Lower leg skin (tissue), 4 donors: ENCODE data around the gene ARNT2. TPM values are rescaled to one million over a fixed set of nuclear protein-coding genes. Genes with fewer than 3 reads are reported as not detected.

Experiments used
- DNase-seq, 2 donors: peaks; one replicate each; pipeline ENCODE4 v3.0.0-alpha.2; 2019; ENCODE audit warnings: low spot score in 2 of 2
- H3K4me3 ChIP-seq: fragments of 200-600 bp; sonication (generic); 2 replicates; pipeline ENCODE4 v1.5.1; 2017; ENCODE audit warnings: mild to moderate bottlenecking, low read depth; ENCODE audit not compliant: poor library complexity, severe bottlenecking
- CTCF ChIP-seq, 3 donors: fragments of 450-650 bp; IDR thresholded peaks; one replicate each; pipeline ENCODE4 v1.5.1; 2016; ENCODE audit warnings: antibody characterized with exemption in 3 of 3, mild to moderate bottlenecking in 3 of 3, moderate library complexity in 2 of 3
- POLR2A ChIP-seq, 2 donors: fragments of 450-650 bp; IDR thresholded peaks; one replicate each; pipeline ENCODE4 v1.6.1; 2016 to 2017; ENCODE audit warnings: antibody characterized with exemption in 2 of 2, mild to moderate bottlenecking in 1 of 2, moderate library complexity in 1 of 2
- WGBS, 2 donors: methylation state at CpG; one replicate each; pipeline ENCODE4 v1.1.5; 2018; 5-methylcytosine and 5-hydroxymethylcytosine counted together
- intact Hi-C: fragments of 100-400 bp; cut with DNase I; formaldehyde crosslinking; loops from one replicate; pipeline ENCODE4 v1.15.0; 2023; ENCODE audit warnings: low total_unique reads
- total RNA-seq, 4 donors: library from RNA; depleted of rRNA; stranded (reverse); fragments of >200 nt; gene quantifications; one replicate each; pipeline ENCODE4 v1.1.0, GENCODE V29; 2016

ARNT2 gene
- total RNA-seq, 4 donors from 2014 or later: 1.7 to 8.7 (median 3.0) TPM

DNA sequence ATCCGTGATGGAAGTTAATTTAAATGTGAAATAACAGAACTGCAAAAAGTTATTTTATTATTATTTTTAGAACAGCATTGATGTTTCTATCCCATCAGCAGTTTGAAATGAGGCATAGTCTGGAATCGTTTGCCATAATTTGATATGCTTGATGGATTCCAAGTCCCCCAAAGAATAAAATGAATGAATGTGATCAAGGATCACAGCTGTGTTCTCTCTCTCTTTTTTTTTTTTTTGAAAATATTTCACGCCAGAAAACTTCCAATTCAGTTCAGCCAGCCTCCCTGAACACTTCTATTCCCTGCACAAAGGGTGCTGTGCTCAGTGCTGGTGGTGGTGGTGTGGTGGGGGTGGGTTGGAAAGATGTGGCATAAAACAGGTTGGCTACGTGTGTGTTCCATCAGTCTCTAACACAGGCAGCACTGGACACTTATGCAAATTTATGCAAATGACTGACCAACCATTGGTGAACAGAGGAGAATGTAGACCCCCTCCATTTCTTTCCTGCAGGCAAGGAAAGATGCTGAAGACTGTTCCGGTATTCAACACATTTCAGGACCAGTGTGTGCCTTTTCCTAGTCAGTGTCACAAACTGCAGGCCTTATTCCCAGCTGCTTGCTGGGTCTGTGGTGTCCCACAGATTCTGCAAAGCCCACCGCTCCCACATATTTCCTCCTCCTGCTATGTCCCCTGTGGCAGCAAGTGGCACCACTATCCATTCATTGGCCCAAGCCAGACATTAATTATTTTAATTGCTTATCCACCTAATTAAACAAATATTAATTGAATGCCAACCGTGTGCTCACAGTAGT lies 10.6 kb downstream of the ARNT2 start:
- DNase-seq: no peak

DNA sequence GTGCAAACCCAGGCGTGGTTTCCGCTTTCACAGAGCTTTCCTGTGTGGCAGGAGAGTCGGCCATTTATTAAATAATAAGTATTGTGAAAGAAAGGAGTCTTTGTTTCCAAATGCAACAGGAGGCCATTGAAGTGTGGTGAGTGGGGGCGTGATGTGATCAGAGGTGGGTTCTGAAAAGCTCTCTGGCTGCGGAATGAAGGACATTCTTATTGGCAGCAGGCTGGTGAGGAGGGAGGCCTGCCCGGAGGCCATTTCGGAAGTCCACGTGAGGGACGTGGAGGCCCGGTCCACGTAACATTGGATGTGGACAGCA lies 11.1 kb downstream of the ARNT2 start:
- H3K4me3 ChIP-seq: no peak overlapping the region
- WGBS, 2 donors: 83 to 86% methylated on average over 11 of the region's 11 CpGs
- no peak for DNase-seq
- TF ChIP-seq POLR2A (IDR thresholded peaks at IDR 0.05): no peak
- no peak for TF ChIP-seq CTCF (IDR thresholded peaks at IDR 0.05)
- intact Hi-C loops: no loop called here

More for the DNA sequence above, 10.6 kb downstream of the ARNT2 start:
- no peak overlapping the region for H3K4me3 ChIP-seq
- 76 to 79% methylated on average over 7 of the region's 7 CpGs for WGBS, 2 donors
- intact Hi-C loops: no loop called here
- TF ChIP-seq CTCF (IDR thresholded peaks at IDR 0.05): no peak
- no peak for TF ChIP-seq POLR2A (IDR thresholded peaks at IDR 0.05)

GRCh38 chr15:80416702-80417101 lies 12.5 kb downstream of the ARNT2 start:
- no peak for DNase-seq
- TF ChIP-seq CTCF (IDR thresholded peaks at IDR 0.05) (no peak), POLR2A (IDR thresholded peaks at IDR 0.05) (no peak)
- intact Hi-C loops: no loop called here
- 47 to 66% methylated on average over 4 of the region's 4 CpGs for WGBS, 2 donors
- no peak overlapping the region for H3K4me3 ChIP-seq

- DNase-seq: no peak
- whole genome bisulfite sequencing, 2 donors: 51 to 61% methylated on average over 10 of the region's 10 CpGs
- no peak for TF ChIP-seq POLR2A (IDR thresholded peaks at IDR 0.05)
- no peak for TF ChIP-seq CTCF (IDR thresholded peaks at IDR 0.05)
- intact Hi-C loops: no loop called here
- no peak overlapping the region for H3K4me3 ChIP-seq
These were observed 14.8 kb downstream of the ARNT2 start for GRCh38 chr15:80418892-80419537.

DNA sequence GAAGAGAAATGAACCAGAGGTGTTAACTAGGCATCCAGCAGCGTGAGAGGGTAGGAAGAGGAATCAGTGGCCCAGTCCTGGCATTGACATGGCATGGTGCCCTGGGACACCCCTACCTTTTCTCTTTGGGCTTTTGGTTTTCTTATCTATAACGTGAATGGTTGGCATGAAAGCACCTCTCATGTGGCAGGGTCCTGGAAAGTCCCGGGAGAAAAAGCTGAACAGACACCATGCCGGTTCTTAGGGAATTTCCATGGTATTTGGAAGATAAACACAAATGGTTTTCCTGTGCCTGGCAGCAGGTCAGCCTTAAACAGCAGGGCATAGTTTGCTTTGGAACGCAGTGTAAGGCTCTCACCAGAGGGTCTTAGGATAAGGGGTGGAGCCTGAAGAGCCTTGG lies 15.4 kb downstream of the ARNT2 start:
- H3K4me3 ChIP-seq: no peak overlapping the region
- 21 to 29% methylated on average over 5 of the region's 5 CpGs for WGBS, 2 donors
- no peak for DNase-seq
- TF ChIP-seq CTCF (IDR thresholded peaks at IDR 0.05) (no peak), POLR2A (IDR thresholded peaks at IDR 0.05) (no peak)
- intact Hi-C loops: no loop called here
